PFSK-1 (cell line): ENCODE measurements around the gene NAV2.

Source experiments
- FOXP2 ChIP-seq: optimal IDR thresholded peaks from 2 replicates; pipeline ENCODE3; 2011; ENCODE audit warnings: borderline replicate concordance, control low read depth, inconsistent platforms; ENCODE audit not compliant: insufficient read depth; ENCODE audit errors: extremely low read length, extremely low read depth
- POLR2AphosphoS5 ChIP-seq: IDR thresholded peaks from 2 replicates; pipeline ENCODE4 v1.6.1; 2012; ENCODE audit warnings: low read depth, mild to moderate bottlenecking, control low read depth, low read length, moderate library complexity
- SIN3A ChIP-seq: IDR thresholded peaks from 2 replicates; pipeline ENCODE4 v1.6.1; 2012; ENCODE audit warnings: mild to moderate bottlenecking, low read length, moderate library complexity, borderline replicate concordance; ENCODE audit not compliant: insufficient read depth
- TAF1 ChIP-seq: IDR thresholded peaks from 2 replicates; pipeline ENCODE4 v1.6.1; 2012; ENCODE audit warnings: low read length, control low read depth, borderline replicate concordance; ENCODE audit not compliant: insufficient read depth
- TF ChIP-seq, protein P1 (sequence below), 2 experiments: IDR thresholded peaks; 2 replicates each; pipeline versions ENCODE4 v1.6.1 to v1.8.0; 2011 to 2012; ENCODE audit warnings: low read depth in 2 of 2, low read length in 2 of 2, control low read depth in 1 of 2, inconsistent platforms in 1 of 2, mild to moderate bottlenecking in 1 of 2, moderate library complexity in 1 of 2; ENCODE audit not compliant: insufficient read depth in 1 of 2

The NAV2 gene

GRCh38 chr11:19849947-19850593, 137.4 kb downstream of the NAV2 start:
- TF ChIP-seq, protein P1, sequence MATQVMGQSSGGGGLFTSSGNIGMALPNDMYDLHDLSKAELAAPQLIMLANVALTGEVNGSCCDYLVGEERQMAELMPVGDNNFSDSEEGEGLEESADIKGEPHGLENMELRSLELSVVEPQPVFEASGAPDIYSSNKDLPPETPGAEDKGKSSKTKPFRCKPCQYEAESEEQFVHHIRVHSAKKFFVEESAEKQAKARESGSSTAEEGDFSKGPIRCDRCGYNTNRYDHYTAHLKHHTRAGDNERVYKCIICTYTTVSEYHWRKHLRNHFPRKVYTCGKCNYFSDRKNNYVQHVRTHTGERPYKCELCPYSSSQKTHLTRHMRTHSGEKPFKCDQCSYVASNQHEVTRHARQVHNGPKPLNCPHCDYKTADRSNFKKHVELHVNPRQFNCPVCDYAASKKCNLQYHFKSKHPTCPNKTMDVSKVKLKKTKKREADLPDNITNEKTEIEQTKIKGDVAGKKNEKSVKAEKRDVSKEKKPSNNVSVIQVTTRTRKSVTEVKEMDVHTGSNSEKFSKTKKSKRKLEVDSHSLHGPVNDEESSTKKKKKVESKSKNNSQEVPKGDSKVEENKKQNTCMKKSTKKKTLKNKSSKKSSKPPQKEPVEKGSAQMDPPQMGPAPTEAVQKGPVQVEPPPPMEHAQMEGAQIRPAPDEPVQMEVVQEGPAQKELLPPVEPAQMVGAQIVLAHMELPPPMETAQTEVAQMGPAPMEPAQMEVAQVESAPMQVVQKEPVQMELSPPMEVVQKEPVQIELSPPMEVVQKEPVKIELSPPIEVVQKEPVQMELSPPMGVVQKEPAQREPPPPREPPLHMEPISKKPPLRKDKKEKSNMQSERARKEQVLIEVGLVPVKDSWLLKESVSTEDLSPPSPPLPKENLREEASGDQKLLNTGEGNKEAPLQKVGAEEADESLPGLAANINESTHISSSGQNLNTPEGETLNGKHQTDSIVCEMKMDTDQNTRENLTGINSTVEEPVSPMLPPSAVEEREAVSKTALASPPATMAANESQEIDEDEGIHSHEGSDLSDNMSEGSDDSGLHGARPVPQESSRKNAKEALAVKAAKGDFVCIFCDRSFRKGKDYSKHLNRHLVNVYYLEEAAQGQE (IDR thresholded peaks at IDR 0.05; ENCODE audit: insufficient read depth in 1 of 2, low read depth in 2 of 2, low read length in 2 of 2): no peak
- TF ChIP-seq SIN3A (no peak), FOXP2 (no peak), TAF1 (no peak), POLR2AphosphoS5 (no peak)

DNA sequence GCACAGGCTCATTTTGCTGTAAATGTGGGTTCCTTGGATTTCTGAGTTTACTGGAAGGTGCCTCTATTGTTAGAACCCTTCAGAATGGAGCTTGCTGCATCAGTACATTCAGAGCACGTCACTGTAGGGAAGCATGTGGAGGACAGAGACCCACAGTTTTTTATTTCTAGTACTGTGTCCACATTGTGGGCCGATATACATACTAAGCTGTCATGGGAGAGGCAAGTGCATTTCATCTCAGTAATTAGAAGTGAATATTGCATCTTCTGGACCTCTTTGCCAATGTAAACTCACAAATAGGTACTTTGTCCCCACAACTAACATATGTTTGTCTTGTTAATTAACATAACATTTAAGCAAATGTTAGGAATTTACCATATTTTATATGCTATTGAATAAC, 139.7 kb downstream of the NAV2 start:
- TF ChIP-seq TAF1 (no peak), POLR2AphosphoS5 (no peak), FOXP2 (no peak), SIN3A (no peak)
- TF ChIP-seq, protein P1 (IDR thresholded peaks at IDR 0.05; ENCODE audit: insufficient read depth in 1 of 2, low read depth in 2 of 2, low read length in 2 of 2): no peak

GRCh38 chr11:19853016-19853415, 140.4 kb downstream of the NAV2 start:
- TF ChIP-seq POLR2AphosphoS5 (no peak), SIN3A (no peak), FOXP2 (no peak), TAF1 (no peak)
- TF ChIP-seq, protein P1 (IDR thresholded peaks at IDR 0.05; ENCODE audit: insufficient read depth in 1 of 2, low read depth in 2 of 2, low read length in 2 of 2): no peak

DNA sequence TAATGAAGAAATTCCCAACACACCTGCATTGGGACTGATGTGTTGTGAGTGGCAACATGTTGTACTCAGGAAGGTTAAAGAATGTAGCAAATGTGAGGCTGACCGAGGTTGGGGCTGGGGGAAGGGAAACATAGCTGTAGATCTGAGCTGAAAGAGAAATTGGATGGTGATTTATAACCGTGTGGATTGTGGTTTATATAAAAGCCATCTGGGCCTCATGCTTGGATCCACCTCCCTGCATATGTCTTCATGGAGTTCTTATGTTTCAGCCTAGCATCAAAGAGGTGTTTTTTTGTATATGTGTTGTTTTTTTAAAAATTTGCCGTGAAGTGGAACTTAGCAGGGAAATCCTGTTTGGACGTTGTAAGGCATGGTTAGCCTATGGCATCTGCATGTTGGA, 141.3 kb downstream of the NAV2 start:
- TF ChIP-seq SIN3A: no peak
- TF ChIP-seq POLR2AphosphoS5: no peak
- no peak for TF ChIP-seq TAF1
- TF ChIP-seq FOXP2: no peak
- TF ChIP-seq, protein P1 (IDR thresholded peaks at IDR 0.05; ENCODE audit: insufficient read depth in 1 of 2, low read depth in 2 of 2, low read length in 2 of 2): no peak

DNA sequence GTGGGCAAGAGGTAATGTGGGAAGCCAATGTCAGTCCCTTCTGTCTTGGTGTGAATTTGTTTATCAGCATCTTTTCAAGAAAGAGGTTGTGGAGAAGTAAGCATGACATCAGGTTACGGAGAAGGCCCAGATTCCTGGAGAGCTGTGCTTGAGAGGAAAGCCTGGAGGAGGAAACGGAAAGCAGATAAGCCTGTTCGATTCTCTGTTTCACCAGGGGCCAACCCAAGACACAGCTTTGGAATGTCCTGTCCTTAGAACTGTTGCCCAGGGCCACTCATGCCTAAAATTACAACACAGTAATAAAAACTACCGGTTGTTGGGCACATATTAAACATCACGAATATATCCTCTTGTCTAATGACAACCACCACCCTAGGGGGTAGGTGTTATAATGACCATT, 148.5 kb downstream of the NAV2 start:
- TF ChIP-seq, protein P1 (IDR thresholded peaks at IDR 0.05; ENCODE audit: insufficient read depth in 1 of 2, low read depth in 2 of 2, low read length in 2 of 2): no peak
- TF ChIP-seq SIN3A (no peak), TAF1 (no peak), FOXP2 (no peak), POLR2AphosphoS5 (no peak)
